ENCODE measurements around the gene RAB11FIP4.

GRCh38 chr17:31535581-31535981, 144.1 kb downstream of the RAB11FIP4 start:
- no peak for TF ChIP-seq POLR2AphosphoS5 (IDR thresholded peaks at IDR 0.05; ENCODE audit: low read depth, low read length)
- no peak for TF ChIP-seq SIN3A (IDR thresholded peaks at IDR 0.05; ENCODE audit: borderline replicate concordance, insufficient read depth, low read length)
- TF ChIP-seq REST (IDR thresholded peaks at IDR 0.05; ENCODE audit: insufficient read depth in 1 of 2, low read depth in 2 of 2, low read length in 2 of 2), result no peak
- TF ChIP-seq TAF1 (IDR thresholded peaks at IDR 0.05; ENCODE audit: borderline replicate concordance, insufficient read depth, low read length), result no peak

Measured in PFSK-1 (cell line).